Esophagus squamous epithelium (tissue), 4 donors: ENCODE measurements around the gene PWP1.

Experiments
- CTCF ChIP-seq, 6 experiments: fragments of 450-650 bp in 4 of 6; fragments of 200-600 bp in 2 of 6; sonication (generic) in 2 of 6; IDR thresholded peaks; one replicate each; pipeline ENCODE4 v1.5.1; 2016 to 2019; ENCODE audit warnings: antibody characterized with exemption in 6 of 6, mild to moderate bottlenecking in 4 of 6, moderate library complexity in 4 of 6
- POLR2A ChIP-seq, 4 donors: fragments of 450-650 bp; IDR thresholded peaks; one replicate each; pipeline ENCODE4 v1.6.1; 2017; ENCODE audit warnings: antibody characterized with exemption in 4 of 4, mild to moderate bottlenecking in 4 of 4, moderate library complexity in 3 of 4

- no peak for TF ChIP-seq CTCF (IDR thresholded peaks at IDR 0.05)
- TF ChIP-seq POLR2A (IDR thresholded peaks at IDR 0.05) = no peak
Observed at GRCh38 chr12:107732365-107732764, 46.8 kb downstream of the PWP1 start.
